PC-9 (cell line): ENCODE measurements around the gene PARP4. TPM values are rescaled to one million over a fixed set of nuclear protein-coding genes. Genes with fewer than 3 reads are reported as not detected.
A peak's percentile ranks its signal among the peaks of the same experiment; 100 is the strongest.
"Not testable (repeated sequence)": the region's sequence is repeated elsewhere in the genome, so short reads cannot be mapped to it uniquely, and the experiment has no call there.

ENCODE experiments used
- BruUV-seq: library from RNA; stranded (reverse); fragments of 400-500 nt; replicated peaks from 2 replicates; lab custom pipeline; 2021; lab: Mats Ljungman, UMichigan
- CTCF ChIA-PET: fragments of 300-600 bp; sonication (Branson Sonifier 250); formaldehyde crosslinking; loops from one replicate; lab custom pipeline; 2022; ENCODE audit warnings: antibody characterized with exemption; lab: Charles Lee
- POLR2A ChIA-PET: fragments of 300-600 bp; sonication (Branson Sonifier 250); formaldehyde crosslinking; loops from one replicate; lab custom pipeline; 2022; ENCODE audit warnings: antibody characterized with exemption; ENCODE audit not compliant: unreplicated experiment; lab: Charles Lee
- DNase-seq, 2 experiments: peaks; one replicate each; pipeline versions ENCODE4 v3.0.0 to v3.0.0-alpha.2; 2015 to 2022; ENCODE audit warnings: mixed read lengths in 1 of 2
- H2AFZ ChIP-seq: fragments of 200-600 bp; sonication (generic); 2 replicates; pipeline ENCODE4 v1.8.1; 2017; ENCODE audit warnings: antibody characterized with exemption
- H3F3A ChIP-seq: fragments of 200-600 bp; sonication (generic); 2 replicates; pipeline ENCODE4 v1.8.1; 2017; ENCODE audit warnings: antibody characterized with exemption, mild to moderate bottlenecking, low read depth; ENCODE audit not compliant: insufficient read depth
- H3K27ac ChIP-seq: fragments of 200-600 bp; sonication (generic); 2 replicates; pipeline ENCODE4 v1.6.1; 2016; ENCODE audit warnings: mixed run types
- H3K27me3 ChIP-seq: fragments of 200-600 bp; sonication (generic); 2 replicates; pipeline ENCODE4 v1.6.1; 2016; ENCODE audit warnings: low read depth, mixed run types; ENCODE audit not compliant: insufficient read depth
- H3K36me3 ChIP-seq: fragments of 200-600 bp; sonication (generic); 2 replicates; pipeline ENCODE4 v1.6.1; 2016; ENCODE audit warnings: low read depth, mixed run types
- H3K4me1 ChIP-seq: fragments of 200-600 bp; sonication (generic); replicated peaks from 2 replicates; pipeline ENCODE4 v1.6.1; 2016; ENCODE audit warnings: mixed run types; ENCODE audit not compliant: insufficient read depth
- H3K4me2 ChIP-seq: fragments of 200-600 bp; sonication (generic); 2 replicates; pipeline ENCODE4 v1.6.1; 2017; ENCODE audit warnings: mixed run types
- H3K4me3 ChIP-seq: fragments of 200-600 bp; sonication (generic); 2 replicates; pipeline ENCODE4 v1.6.1; 2016; ENCODE audit warnings: mixed run types
- H3K79me2 ChIP-seq: fragments of 200-600 bp; sonication (generic); 2 replicates; pipeline ENCODE4 v1.6.1; 2017; ENCODE audit warnings: low read depth, mixed run types
- H3K9me2 ChIP-seq: fragments of 200-600 bp; sonication (generic); 2 replicates; pipeline ENCODE4 v1.8.1; 2017; ENCODE audit warnings: mild to moderate bottlenecking; ENCODE audit not compliant: insufficient read depth
- H3K9me3 ChIP-seq: fragments of 200-600 bp; sonication (generic); 2 replicates; pipeline ENCODE4 v1.8.1; 2016; ENCODE audit warnings: low read depth; ENCODE audit not compliant: insufficient read depth
- H4K20me1 ChIP-seq: fragments of 200-600 bp; sonication (generic); 2 replicates; pipeline ENCODE4 v1.8.1; 2017; ENCODE audit not compliant: insufficient read depth
- EZH2 ChIP-seq: fragments of 200-600 bp; sonication (generic); IDR thresholded peaks from 2 replicates; pipeline ENCODE4 v1.8.0; 2017; ENCODE audit warnings: antibody characterized with exemption, low read depth
- intact Hi-C: fragments of 100-400 bp; cut with micrococcal nuclease; formaldehyde crosslinking; loops from one replicate; pipeline ENCODE4 v1.10.0; 2022; ENCODE audit not compliant: unreplicated experiment
- total RNA-seq: library from RNA; stranded (reverse); gene quantifications from 2 replicates; pipeline ENCODE4 v1.2.3, GENCODE V29; 2021
- TF ChIP-seq, protein P1 (sequence below): fragments of 200-600 bp; sonication (generic); conservative IDR thresholded peaks from 2 replicates; pipeline ENCODE4 v1.6.1; 2017; ENCODE audit warnings: mixed run types, antibody characterized with exemption, mild to moderate bottlenecking, moderate library complexity

PARP4 gene
- total RNA-seq, 1 experiment from 2014 or later: 80.6 TPM

DNA sequence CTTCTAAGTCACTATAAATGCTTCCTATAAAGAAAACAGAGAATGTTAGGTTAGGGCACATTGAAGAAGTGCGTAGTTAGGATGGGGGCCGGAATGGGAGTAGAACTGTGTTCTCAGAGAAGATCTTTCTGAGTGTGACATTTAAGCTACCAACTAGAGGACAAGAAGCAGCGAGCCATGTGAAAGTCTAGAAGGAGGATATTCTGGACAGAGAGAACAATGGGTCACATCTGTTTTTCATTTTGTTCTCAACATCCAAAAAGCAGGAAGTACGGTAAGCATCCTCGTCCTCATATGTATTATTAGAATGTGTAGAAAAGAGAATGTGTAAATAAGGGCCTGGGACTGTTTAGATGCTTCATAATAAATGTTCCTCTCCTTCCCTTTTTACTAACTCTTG is 44.5 kb upstream of the PARP4 start:
- Histone ChIP-seq H3K27ac (no peak overlapping the region), H3K79me2 (no peaks in the 10 kb centered on the region), H3K9me2 (no peaks in the 10 kb centered on the region), H3K4me1 (no peaks in the 10 kb centered on the region), H3K36me3 (no peaks in the 10 kb centered on the region), H3K4me3 (no peak overlapping the region), H4K20me1 (no peaks in the 10 kb centered on the region), H2AFZ (no peak overlapping the region), H3F3A (no peaks in the 10 kb centered on the region), H3K4me2 (no peak overlapping the region), H3K27me3 (no peaks in the 10 kb centered on the region), H3K9me3 (no peaks in the 10 kb centered on the region)
- DNase-seq: no peak
- ChIA-PET CTCF (no interaction called here), POLR2A (no interaction called here)
- no TSS peak for BruUV-seq
- intact Hi-C loops: no loop called here
- TF ChIP-seq EZH2: no peak
- TF ChIP-seq, protein P1, sequence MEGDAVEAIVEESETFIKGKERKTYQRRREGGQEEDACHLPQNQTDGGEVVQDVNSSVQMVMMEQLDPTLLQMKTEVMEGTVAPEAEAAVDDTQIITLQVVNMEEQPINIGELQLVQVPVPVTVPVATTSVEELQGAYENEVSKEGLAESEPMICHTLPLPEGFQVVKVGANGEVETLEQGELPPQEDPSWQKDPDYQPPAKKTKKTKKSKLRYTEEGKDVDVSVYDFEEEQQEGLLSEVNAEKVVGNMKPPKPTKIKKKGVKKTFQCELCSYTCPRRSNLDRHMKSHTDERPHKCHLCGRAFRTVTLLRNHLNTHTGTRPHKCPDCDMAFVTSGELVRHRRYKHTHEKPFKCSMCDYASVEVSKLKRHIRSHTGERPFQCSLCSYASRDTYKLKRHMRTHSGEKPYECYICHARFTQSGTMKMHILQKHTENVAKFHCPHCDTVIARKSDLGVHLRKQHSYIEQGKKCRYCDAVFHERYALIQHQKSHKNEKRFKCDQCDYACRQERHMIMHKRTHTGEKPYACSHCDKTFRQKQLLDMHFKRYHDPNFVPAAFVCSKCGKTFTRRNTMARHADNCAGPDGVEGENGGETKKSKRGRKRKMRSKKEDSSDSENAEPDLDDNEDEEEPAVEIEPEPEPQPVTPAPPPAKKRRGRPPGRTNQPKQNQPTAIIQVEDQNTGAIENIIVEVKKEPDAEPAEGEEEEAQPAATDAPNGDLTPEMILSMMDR: no peak

DNA sequence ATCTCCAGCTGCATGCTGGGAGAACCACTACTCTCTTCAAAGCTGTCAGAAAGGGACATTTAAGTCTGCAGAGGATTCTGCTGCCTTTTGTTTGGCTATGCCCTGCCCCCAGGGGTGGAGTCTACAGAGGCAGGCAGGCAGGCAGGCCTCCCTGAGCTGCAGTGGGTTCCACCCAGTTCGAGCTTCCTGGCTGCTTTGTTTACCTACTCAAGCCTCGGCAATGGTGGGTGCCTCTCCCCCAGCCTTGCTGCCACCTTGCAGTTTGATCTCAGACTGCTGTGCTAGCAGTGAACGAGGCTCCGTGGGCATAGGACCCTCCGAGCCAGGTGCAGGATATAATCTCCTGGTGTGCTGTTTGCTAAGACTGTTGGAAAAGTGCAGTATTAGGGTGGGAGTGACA is 41.3 kb upstream of the PARP4 start:
- H2AFZ ChIP-seq, H3K79me2 ChIP-seq, H4K20me1 ChIP-seq, H3K27ac ChIP-seq, intact Hi-C loops, H3K27me3 ChIP-seq, CTCF ChIA-PET, POLR2A ChIA-PET, H3K36me3 ChIP-seq, BruUV-seq, H3K9me2 ChIP-seq, H3K4me1 ChIP-seq, H3K9me3 ChIP-seq, H3F3A ChIP-seq, H3K4me3 ChIP-seq, H3K4me2 ChIP-seq, DNase-seq: not testable (repeated sequence)

DNA sequence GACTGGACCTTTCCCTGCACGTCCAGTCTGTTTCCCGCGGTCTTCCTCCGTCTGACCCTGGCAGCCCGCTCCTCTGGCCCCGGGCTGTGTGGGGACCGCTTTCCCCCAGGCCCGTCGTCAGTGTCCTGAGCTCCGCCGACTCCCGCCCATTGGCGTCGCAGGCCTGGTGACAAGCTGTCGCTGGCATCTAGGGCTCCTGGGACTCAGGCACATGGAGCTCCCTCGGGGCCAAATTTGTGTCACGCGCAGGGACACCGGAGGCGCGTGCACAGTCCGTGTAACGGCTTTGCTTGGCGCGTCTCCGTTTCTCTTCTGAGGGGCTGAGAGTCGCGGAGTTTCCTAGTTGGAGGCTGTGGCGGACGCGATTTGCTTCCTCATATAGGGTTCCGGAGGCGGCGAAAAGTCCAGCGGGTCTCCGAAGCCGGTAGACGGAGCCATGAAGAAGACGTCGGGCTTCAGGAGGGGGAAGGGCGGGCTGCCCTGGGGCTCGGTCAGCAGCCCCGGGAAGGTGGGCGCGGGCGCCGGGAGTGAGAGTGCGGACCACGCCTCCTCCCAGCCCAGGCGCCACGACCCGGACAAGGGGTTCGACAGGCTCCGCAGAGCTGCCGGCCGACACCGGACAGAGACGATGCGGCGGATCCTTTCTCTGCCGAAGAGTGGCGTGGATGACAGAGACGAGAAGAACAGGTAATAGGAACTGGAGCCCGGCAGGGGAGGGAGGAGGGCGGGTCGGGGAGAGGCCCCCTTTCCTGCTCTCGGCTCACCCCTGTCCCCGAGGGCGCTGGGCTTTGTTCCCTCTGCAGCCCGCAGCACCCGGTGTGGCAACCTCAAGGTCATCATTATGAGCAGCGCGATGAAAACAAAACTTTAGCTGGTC is 29.1 kb upstream of the PARP4 start:
- H4K20me1 ChIP-seq, H3K27ac ChIP-seq, H3F3A ChIP-seq, intact Hi-C loops, H3K36me3 ChIP-seq, H3K9me2 ChIP-seq, CTCF ChIA-PET, POLR2A ChIA-PET, DNase-seq, H3K4me3 ChIP-seq, H3K9me3 ChIP-seq, BruUV-seq, H3K4me1 ChIP-seq, H2AFZ ChIP-seq, H3K27me3 ChIP-seq, H3K79me2 ChIP-seq: not testable (repeated sequence)
- peak overlapping the region; percentile 34; the same call in 1 of the 2 replicates for H3K4me2 ChIP-seq

DNA sequence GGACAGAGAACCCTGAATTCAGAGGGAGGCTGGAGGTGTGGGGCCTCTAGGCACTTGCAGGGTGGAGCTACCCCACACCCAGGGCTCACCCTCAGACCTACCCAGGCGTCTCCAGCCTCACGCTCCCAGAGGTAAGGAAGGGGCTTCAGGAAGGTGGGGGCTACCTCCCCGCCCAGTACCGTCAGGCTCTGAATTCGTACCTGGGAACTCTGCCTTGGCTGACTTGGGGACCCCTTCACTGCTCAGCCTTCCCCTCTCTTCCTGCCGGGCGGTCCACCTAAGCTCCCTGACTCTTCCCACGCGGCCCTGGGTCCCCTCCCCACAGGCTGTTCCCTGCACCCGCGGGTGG is 28.5 kb upstream of the PARP4 start:
- H2AFZ ChIP-seq: no peak overlapping the region
- H3K27me3 ChIP-seq: no peaks in the 10 kb centered on the region
- H3K4me1 ChIP-seq: no peaks in the 10 kb centered on the region
- H3F3A ChIP-seq: no peaks in the 10 kb centered on the region
- TF ChIP-seq, protein P1: no peak
- TF ChIP-seq EZH2: no peak
- H3K9me2 ChIP-seq: no peaks in the 10 kb centered on the region
- ChIA-PET CTCF (no interaction called here), POLR2A (no interaction called here)
- no peak overlapping the region for H3K4me3 ChIP-seq
- intact Hi-C loops: no loop called here
- no peaks in the 10 kb centered on the region for H3K9me3 ChIP-seq
- H3K27ac ChIP-seq: no peak overlapping the region
- no peaks in the 10 kb centered on the region for H3K36me3 ChIP-seq
- H3K79me2 ChIP-seq: no peaks in the 10 kb centered on the region
- no peaks in the 10 kb centered on the region for H4K20me1 ChIP-seq
- no TSS peak for BruUV-seq
- H3K4me2 ChIP-seq: no peak overlapping the region
- no peak for DNase-seq
